Prostate gland (tissue), 2 donors: ENCODE data around the gene ADAMTS13.

Experiments used
- POLR2A ChIP-seq: fragments of 450-650 bp; IDR thresholded peaks from one replicate; pipeline ENCODE4 v1.6.1; 2016; ENCODE audit warnings: antibody characterized with exemption, mild to moderate bottlenecking
- POLR2AphosphoS5 ChIP-seq: sonication (generic); formaldehyde crosslinking; IDR thresholded peaks from one replicate; pipeline ENCODE4 v1.6.1; 2017; ENCODE audit warnings: antibody characterized with exemption
- TF ChIP-seq, protein P1 (sequence below), 4 experiments: fragments of 200-600 bp in 2 of 4; fragments of 450-650 bp in 2 of 4; sonication (generic) in 2 of 4; IDR thresholded peaks; 1 replicate in 3 of 4; 2 replicates in 1 of 4; pipeline ENCODE4 v1.5.1; 2016 to 2019; ENCODE audit warnings: antibody characterized with exemption in 4 of 4, mild to moderate bottlenecking in 2 of 4, moderate library complexity in 2 of 4

GRCh38 chr9:133507246-133507965 is 85.2 kb downstream of the ADAMTS13 start:
- no peak for TF ChIP-seq POLR2A
- TF ChIP-seq, protein P1, sequence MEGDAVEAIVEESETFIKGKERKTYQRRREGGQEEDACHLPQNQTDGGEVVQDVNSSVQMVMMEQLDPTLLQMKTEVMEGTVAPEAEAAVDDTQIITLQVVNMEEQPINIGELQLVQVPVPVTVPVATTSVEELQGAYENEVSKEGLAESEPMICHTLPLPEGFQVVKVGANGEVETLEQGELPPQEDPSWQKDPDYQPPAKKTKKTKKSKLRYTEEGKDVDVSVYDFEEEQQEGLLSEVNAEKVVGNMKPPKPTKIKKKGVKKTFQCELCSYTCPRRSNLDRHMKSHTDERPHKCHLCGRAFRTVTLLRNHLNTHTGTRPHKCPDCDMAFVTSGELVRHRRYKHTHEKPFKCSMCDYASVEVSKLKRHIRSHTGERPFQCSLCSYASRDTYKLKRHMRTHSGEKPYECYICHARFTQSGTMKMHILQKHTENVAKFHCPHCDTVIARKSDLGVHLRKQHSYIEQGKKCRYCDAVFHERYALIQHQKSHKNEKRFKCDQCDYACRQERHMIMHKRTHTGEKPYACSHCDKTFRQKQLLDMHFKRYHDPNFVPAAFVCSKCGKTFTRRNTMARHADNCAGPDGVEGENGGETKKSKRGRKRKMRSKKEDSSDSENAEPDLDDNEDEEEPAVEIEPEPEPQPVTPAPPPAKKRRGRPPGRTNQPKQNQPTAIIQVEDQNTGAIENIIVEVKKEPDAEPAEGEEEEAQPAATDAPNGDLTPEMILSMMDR (IDR thresholded peaks at IDR 0.05), result no peak
- no peak for TF ChIP-seq POLR2AphosphoS5
